ENCODE measurements around the gene TAF4.

DNA sequence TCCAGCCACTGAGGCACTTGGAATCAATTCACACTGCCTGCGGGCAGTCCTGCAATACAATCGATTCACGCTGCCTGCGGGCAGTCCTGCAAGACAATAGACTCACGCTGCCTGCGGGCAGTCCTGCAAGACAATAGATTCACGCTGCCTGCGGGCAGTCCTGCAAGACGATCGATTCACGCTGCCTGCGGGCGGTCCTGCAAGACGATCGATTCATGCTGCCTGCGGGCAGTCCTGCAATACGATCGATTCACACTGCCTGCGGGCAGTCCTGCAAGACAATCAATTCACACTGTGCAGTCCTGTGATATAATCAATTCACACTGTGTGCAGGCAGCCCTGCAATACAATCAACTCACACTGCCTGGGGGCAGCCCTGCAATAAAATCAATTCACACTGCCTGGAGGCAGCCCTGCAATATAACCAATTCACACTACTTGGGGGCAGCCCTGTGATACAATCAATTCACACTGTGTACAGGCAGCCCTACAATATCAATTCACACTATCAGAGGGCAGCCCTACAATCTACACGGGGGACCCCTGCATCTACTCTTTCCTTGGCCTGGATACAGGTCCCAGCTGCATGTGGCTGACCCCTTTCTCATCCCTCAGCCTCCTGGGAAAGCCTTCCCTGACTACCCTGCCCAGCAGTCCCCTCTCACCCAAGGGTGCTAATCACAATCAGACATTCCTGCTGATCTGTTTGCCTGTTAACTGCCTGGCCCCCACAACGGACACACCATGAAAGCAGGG, 10.4 kb downstream of the TAF4 start:
- TF ChIP-seq, protein P1, sequence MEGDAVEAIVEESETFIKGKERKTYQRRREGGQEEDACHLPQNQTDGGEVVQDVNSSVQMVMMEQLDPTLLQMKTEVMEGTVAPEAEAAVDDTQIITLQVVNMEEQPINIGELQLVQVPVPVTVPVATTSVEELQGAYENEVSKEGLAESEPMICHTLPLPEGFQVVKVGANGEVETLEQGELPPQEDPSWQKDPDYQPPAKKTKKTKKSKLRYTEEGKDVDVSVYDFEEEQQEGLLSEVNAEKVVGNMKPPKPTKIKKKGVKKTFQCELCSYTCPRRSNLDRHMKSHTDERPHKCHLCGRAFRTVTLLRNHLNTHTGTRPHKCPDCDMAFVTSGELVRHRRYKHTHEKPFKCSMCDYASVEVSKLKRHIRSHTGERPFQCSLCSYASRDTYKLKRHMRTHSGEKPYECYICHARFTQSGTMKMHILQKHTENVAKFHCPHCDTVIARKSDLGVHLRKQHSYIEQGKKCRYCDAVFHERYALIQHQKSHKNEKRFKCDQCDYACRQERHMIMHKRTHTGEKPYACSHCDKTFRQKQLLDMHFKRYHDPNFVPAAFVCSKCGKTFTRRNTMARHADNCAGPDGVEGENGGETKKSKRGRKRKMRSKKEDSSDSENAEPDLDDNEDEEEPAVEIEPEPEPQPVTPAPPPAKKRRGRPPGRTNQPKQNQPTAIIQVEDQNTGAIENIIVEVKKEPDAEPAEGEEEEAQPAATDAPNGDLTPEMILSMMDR (tag by site-specific recombination; IDR thresholded peaks at IDR 0.05) = no peak
- TF ChIP-seq SETDB1 (IDR thresholded peaks at IDR 0.05; ENCODE audit: insufficient read length, low read length) (no peak), ZSCAN23 (tag by site-specific recombination; IDR thresholded peaks at IDR 0.05) (no peak), ZNF324 (tag by site-specific recombination; IDR thresholded peaks at IDR 0.05) (no peak), PBX3 (CRISPR knock-in tag; IDR thresholded peaks at IDR 0.05) (no peak)

All from HEK293 (cell line).